ENCODE measurements around the gene AK5.

The AK5 gene

GRCh38 chr1:77322061-77322900, 40.5 kb downstream of the AK5 start:
- Histone ChIP-seq H3K4me1 (no peaks in the 10 kb centered on the region), H3K4me3 (ENCODE audit: low read depth, low read length) (no peak overlapping the region), H3K9me3 (no peaks in the 10 kb centered on the region), H3K36me3 (no peaks in the 10 kb centered on the region), H3K27me3 (no peaks in the 10 kb centered on the region)
- no peak for TF ChIP-seq CTCF (IDR thresholded peaks at IDR 0.05; ENCODE audit: low read depth, low read length)
- no peak for DNase-seq

- no peaks in the 10 kb centered on the region for H3K36me3 ChIP-seq
- H3K9me3 ChIP-seq = no peaks in the 10 kb centered on the region
- no peak for DNase-seq
- no peak for TF ChIP-seq CTCF (IDR thresholded peaks at IDR 0.05; ENCODE audit: low read depth, low read length)
- no peak overlapping the region for H3K4me3 ChIP-seq (ENCODE audit: low read depth, low read length)
- no peaks in the 10 kb centered on the region for H3K4me1 ChIP-seq
- no peaks in the 10 kb centered on the region for H3K27me3 ChIP-seq
Measured at GRCh38 chr1:77333501-77333900, 51.7 kb downstream of the AK5 start.

DNA sequence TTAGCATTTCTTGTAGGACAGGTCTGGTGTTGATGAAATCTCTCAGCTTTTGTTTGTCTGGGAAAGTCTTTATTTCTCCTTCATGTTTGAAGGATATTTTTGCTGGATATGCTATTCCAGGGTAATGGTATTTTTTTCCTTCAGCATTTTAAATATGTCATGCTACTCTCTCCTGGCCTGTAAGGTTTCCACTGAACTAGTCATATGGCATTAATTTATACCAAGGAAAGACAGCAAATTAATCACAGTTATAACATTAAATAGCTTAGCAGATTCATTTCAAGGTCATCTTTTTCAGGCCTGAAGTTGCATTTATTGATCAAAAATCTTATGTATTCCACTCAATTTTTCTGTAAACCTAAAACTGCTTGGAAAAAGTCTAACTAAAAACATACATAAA, 54.9 kb downstream of the AK5 start:
- DNase-seq = no peak
- H3K9me3 ChIP-seq = no peaks in the 10 kb centered on the region
- TF ChIP-seq CTCF (IDR thresholded peaks at IDR 0.05; ENCODE audit: low read depth, low read length) = no peak

DNA sequence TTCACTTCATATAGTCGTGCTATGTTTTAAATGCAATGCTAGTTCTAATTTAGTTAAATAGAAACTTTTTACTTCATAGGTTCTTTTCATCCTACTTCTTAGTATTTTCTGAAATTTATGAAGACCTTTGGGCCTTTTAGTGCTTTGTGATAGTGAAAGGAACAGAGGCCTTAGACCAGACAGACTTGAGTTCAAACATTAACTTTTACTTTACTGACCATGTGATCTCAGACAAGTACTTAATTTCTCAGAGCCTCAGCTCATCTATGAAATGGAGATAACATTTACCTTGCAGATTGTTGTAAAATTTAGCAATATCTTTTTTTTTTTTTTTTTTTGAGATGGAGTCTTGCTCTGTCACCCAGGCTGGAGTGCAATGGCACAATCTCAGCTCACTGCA, 57.5 kb downstream of the AK5 start:
- DNase-seq = no peak
- Histone ChIP-seq H3K36me3 (no peaks in the 10 kb centered on the region), H3K9me3 (no peaks in the 10 kb centered on the region), H3K27me3 (no peaks in the 10 kb centered on the region), H3K4me3 (ENCODE audit: low read depth, low read length) (no peak overlapping the region), H3K4me1 (no peaks in the 10 kb centered on the region)
- TF ChIP-seq CTCF (IDR thresholded peaks at IDR 0.05; ENCODE audit: low read depth, low read length) = no peak

More for the DNA sequence above, 54.9 kb downstream of the AK5 start:
- Histone ChIP-seq H3K4me3 (ENCODE audit: low read depth, low read length) (no peak overlapping the region), H3K36me3 (no peaks in the 10 kb centered on the region), H3K4me1 (no peaks in the 10 kb centered on the region), H3K27me3 (no peaks in the 10 kb centered on the region)

DNA sequence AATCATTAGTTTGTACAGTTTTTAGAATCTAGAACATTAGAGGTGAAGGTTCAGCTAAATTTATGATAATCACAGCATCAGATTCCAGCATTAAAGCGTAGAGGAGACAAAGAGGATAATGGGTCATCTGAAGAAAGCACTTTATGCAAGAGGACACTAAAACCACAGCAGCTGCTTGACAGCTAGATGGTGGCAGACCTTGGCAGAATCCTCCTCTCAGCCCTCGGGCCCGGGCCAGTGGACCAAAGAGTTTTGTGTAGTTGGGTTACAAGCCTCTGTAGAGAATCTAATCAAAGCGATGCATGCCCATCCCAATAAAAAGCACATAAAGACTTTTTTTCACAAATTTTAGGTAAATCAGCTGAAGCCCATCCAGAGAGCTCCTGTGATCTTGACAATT, 59.4 kb downstream of the AK5 start:
- H3K4me3 ChIP-seq (ENCODE audit: low read depth, low read length) = no peak overlapping the region

More for the DNA sequence above, 59.4 kb downstream of the AK5 start:
- Histone ChIP-seq H3K4me1 (no peaks in the 10 kb centered on the region), H3K27me3 (no peaks in the 10 kb centered on the region), H3K9me3 (no peaks in the 10 kb centered on the region), H3K36me3 (no peaks in the 10 kb centered on the region)
- no peak for TF ChIP-seq CTCF (IDR thresholded peaks at IDR 0.05; ENCODE audit: low read depth, low read length)
- DNase-seq = no peak
